NT2/D1 (cell line): Measurements from ENCODE around the gene GFRA1.

Experiments
- SUZ12 ChIP-seq: IDR thresholded peaks from 2 replicates; pipeline ENCODE4 v1.6.1; 2011; ENCODE audit not compliant: insufficient read length, insufficient read depth; ENCODE audit errors: extremely low read depth
- ZNF274 ChIP-seq: IDR thresholded peaks from 2 replicates; pipeline ENCODE4 v1.6.1; 2011; ENCODE audit warnings: mild to moderate bottlenecking, low read depth, low read length

GRCh38 chr10:116287906-116288501 lies 15.0 kb upstream of the GFRA1 start:
- TF ChIP-seq SUZ12 (no peak), ZNF274 (no peak)
